ENCODE results near the gene ADARB2.
"Not testable (repeated sequence)": the region's sequence is repeated elsewhere in the genome, so short reads cannot be mapped to it uniquely, and the experiment has no call there.

The ADARB2 gene

DNA sequence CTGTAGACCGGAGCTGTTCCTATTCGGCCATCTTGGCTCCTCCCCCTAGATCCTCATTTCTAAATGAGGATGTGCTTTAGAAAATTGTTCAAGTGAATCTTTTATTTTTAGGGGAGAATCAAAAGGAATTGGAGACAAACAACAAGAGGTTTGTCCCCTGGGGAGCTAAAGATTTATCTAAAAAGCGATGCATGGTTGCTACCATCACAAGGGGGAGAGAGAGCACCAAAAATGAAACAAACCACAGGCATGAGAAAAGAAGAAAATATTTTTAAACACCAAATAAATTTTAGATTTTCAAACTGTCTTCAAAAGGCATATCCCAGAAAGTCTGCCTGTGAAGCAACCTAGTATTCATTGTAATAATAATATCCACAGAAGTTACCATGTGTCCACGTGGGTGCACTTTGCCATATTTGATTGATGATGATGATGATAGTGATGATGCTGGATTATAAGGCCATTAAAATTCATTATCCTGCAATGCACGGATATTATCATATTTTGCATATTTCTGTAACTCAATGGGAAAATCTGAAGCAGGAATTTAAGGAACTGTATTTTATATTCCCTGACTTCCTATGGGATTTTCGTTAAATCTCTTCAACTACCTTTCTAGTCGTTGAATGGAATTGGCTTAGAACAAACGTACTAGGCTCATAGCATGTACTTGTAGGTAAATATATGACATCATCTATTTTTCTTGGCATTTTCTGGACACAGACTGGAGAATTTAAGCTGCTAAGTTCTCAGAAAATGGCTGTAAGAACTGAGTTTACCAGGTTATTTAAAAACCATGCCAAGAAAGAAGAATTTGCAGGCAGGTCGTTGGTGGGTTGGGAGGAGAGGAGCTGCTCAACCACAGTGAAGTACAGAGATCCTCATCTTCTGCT lies 509.6 kb downstream of the ADARB2 start:
- DNase-seq (ENCODE audit: low spot score), result no peak

- DNase-seq (ENCODE audit: low spot score), result not testable (repeated sequence)
These were observed 510.4 kb downstream of the ADARB2 start for GRCh38 chr10:1226907-1227306.

- not testable (repeated sequence) for DNase-seq (ENCODE audit: low spot score)
These were observed 517.5 kb downstream of the ADARB2 start for GRCh38 chr10:1219874-1220273.

- no peak for DNase-seq (ENCODE audit: low spot score)
These were observed 519.7 kb downstream of the ADARB2 start for GRCh38 chr10:1217661-1218060.

GRCh38 chr10:1217237-1217587 lies 520.1 kb downstream of the ADARB2 start:
- no peak for DNase-seq (ENCODE audit: low spot score)

- no peak for DNase-seq (ENCODE audit: low spot score)
These were observed 520.6 kb downstream of the ADARB2 start for GRCh38 chr10:1216574-1217236.

- DNase-seq (ENCODE audit: low spot score), result no peak
These were observed 521.3 kb downstream of the ADARB2 start for GRCh38 chr10:1215862-1216573.

DNA sequence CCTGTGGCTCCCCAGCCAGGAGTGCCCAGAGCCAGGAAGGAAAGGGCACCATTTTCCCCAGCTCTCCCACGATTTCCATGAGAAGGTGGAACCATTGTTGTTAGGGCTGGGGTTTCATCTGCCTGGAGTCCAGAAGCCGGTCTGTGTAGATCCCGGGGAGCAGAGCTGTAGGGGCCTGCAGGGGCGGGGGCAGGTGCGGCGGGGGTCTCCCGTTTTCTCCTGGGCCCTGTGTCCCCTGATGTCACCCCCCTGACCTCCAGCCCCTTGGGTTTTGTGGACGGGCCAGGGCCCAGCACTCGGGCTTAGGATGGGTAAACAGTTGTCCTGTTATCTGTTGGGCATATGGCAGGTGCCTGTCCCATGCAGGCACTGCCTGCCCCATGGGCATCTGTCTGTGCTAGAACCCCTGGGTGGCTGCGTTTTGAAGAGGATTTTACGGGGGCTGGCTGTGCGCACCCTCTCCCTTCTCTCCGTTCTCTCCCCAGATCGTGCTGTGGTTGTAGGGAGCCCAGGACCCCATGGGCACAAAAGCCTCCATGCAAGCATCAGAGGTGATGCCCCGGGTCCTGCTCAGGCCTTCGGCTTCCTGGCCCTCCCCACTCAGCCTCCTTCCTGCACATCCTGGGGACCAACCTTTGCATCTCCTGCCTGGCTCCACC lies 522.3 kb downstream of the ADARB2 start:
- no peak for DNase-seq (ENCODE audit: low spot score)

GRCh38 chr10:1214071-1214675 lies 523.2 kb downstream of the ADARB2 start:
- no peak for DNase-seq (ENCODE audit: low spot score)

GRCh38 chr10:1213252-1214070 lies 523.9 kb downstream of the ADARB2 start:
- no peak for DNase-seq (ENCODE audit: low spot score)

- DNase-seq (ENCODE audit: low spot score), result no peak
These were observed 524.7 kb downstream of the ADARB2 start for GRCh38 chr10:1212571-1213141.

- DNase-seq (ENCODE audit: low spot score), result no peak
These were observed 525.3 kb downstream of the ADARB2 start for GRCh38 chr10:1211844-1212570.

DNA sequence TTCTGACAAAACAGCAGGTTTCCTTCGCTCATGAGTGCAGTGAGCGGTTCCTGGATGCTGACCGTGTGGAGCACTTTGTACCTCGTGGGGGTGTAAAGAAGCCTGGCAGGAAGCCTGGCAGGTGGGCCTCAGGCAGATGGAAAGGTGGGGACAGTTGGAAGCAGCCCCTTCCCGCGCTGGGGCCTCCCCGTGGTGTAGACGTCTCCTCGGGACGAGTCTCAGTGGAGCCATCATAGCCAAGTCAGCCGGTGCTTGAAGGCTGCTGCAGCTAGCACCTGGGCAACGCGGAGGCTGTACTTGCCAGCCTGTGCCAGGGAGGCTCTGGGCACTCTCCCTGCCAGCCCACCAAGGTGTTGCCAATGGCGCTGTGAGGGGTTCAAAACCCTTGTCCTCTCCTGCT lies 526.7 kb downstream of the ADARB2 start:
- no peak for DNase-seq (ENCODE audit: low spot score)

DNA sequence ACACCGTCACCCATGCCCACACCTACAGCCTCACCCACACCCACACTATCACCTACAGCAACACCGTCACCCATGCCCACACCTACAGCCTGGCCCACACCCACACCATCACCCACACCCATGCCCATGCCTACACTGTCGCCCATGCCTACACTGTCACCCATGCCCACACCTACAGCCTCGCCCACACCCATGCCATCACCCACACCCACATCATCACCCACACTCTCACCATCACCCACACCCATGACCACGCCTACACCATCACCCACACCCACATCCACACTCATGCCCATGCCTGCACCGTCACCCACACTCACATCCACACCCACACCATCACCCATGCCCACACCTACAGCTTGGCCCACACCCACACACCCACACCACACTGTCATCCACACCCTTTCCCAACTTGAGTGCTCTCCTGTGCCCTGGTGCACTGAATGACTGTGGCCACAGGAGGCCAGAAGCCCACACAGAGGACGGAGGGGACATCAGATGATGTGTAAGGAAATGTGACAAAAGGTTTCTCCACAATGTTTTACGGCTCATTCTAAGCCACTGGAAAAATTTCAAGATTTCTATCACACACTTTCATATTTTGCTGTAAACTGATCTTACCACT lies 527.9 kb downstream of the ADARB2 start:
- no peak for DNase-seq (ENCODE audit: low spot score)

GRCh38 chr10:1208366-1209311 lies 528.7 kb downstream of the ADARB2 start:
- no peak for DNase-seq (ENCODE audit: low spot score)

- no peak for DNase-seq (ENCODE audit: low spot score)
These were observed 530.7 kb downstream of the ADARB2 start for GRCh38 chr10:1206601-1207000.

DNA sequence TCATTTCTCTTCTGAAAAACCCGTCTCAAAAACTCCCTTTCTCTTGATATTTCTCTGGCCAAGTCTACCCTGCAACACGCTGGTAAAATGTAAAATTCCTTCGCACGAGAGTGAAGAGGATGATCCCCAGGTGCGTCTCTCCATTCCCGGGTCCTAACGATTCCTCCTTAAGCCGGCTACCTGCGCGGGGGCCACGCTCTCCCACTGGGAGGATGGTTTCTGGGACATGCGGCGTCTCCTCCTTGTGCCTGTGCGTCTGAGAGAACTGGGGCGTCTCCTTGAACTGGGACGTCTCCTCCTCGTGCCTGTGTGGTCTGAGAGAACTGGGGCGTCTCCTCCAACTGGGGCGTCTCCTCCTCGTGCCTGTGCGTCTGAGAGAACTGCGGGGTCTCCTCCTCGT lies 531.2 kb downstream of the ADARB2 start:
- DNase-seq (ENCODE audit: low spot score), result no peak

- no peak for DNase-seq (ENCODE audit: low spot score)
These were observed 531.8 kb downstream of the ADARB2 start for GRCh38 chr10:1205450-1206030.

Measured in CD4-positive, alpha-beta T cell treated with Interleukin-15 for 4 hours (primary cell).